Subcutaneous adipose tissue (tissue), 4 donors: ENCODE results near the gene SLC4A3. TPM values are rescaled to one million over a fixed set of nuclear protein-coding genes. Genes with fewer than 3 reads are reported as not detected.

Experiments used
- CTCF ChIP-seq: fragments of 450-650 bp; IDR thresholded peaks from one replicate; pipeline ENCODE4 v1.5.1; 2016; ENCODE audit warnings: low read depth, mild to moderate bottlenecking, control low read depth, antibody characterized with exemption, moderate library complexity
- total RNA-seq, 4 donors: library from RNA; depleted of rRNA; stranded (reverse); fragments of >200 nt; gene quantifications; one replicate each; pipeline ENCODE4 v1.1.0, GENCODE V29; 2016

SLC4A3 gene
- total RNA-seq, 4 donors from 2014 or later = 0.65 to 5.7 (median 1.8) TPM

GRCh38 chr2:219658196-219658846 lies 30.9 kb downstream of the SLC4A3 start:
- no peak for TF ChIP-seq CTCF

GRCh38 chr2:219658874-219659273 lies 31.4 kb downstream of the SLC4A3 start:
- no peak for TF ChIP-seq CTCF

- TF ChIP-seq CTCF = no peak
Measured at GRCh38 chr2:219661197-219661954, 33.9 kb downstream of the SLC4A3 start.

- no peak for TF ChIP-seq CTCF
Measured at GRCh38 chr2:219661955-219662395, 34.5 kb downstream of the SLC4A3 start.

GRCh38 chr2:219662566-219662965 lies 35.1 kb downstream of the SLC4A3 start:
- no peak for TF ChIP-seq CTCF

GRCh38 chr2:219663116-219663762 lies 35.8 kb downstream of the SLC4A3 start:
- TF ChIP-seq CTCF = no peak

- no peak for TF ChIP-seq CTCF
Measured at GRCh38 chr2:219664041-219664440, 36.6 kb downstream of the SLC4A3 start.
